Esophagus (tissue), 2 donors: ENCODE results near the gene NPR3. TPM values are rescaled to one million over a fixed set of nuclear protein-coding genes. Genes with fewer than 3 reads are reported as not detected.

Experiments used
- H3K27ac ChIP-seq, 2 donors: one replicate each; pipeline ENCODE4 v1.5.1; 2013; ENCODE audit warnings: low read depth in 2 of 2, mild to moderate bottlenecking in 2 of 2, inconsistent platforms in 1 of 2, low read length in 1 of 2, moderate library complexity in 1 of 2
- H3K27me3 ChIP-seq, 2 donors: one replicate each; pipeline ENCODE4 v1.6.1; 2013; ENCODE audit warnings: low read length in 2 of 2, control low read depth in 1 of 2, mild to moderate bottlenecking in 1 of 2; ENCODE audit not compliant: insufficient read depth in 2 of 2, control insufficient read depth in 1 of 2
- H3K36me3 ChIP-seq, 2 donors: one replicate each; pipeline ENCODE4 v1.6.1; 2013; ENCODE audit warnings: low read length in 1 of 2; ENCODE audit not compliant: control insufficient read depth in 2 of 2, insufficient read depth in 2 of 2
- H3K4me1 ChIP-seq, 2 donors: one replicate each; pipeline ENCODE4 v1.6.1; 2013; ENCODE audit warnings: low read length in 1 of 2; ENCODE audit not compliant: control insufficient read depth in 2 of 2, insufficient read depth in 2 of 2
- H3K4me3 ChIP-seq, 2 donors: one replicate each; pipeline ENCODE4 v1.5.1; 2013; ENCODE audit warnings: low read length in 2 of 2, mild to moderate bottlenecking in 2 of 2, low read depth in 1 of 2, moderate library complexity in 1 of 2
- H3K9me3 ChIP-seq, 2 donors: one replicate each; pipeline ENCODE4 v1.6.1; 2013; ENCODE audit warnings: mild to moderate bottlenecking in 2 of 2, low read depth in 1 of 2, low read length in 1 of 2, moderate library complexity in 1 of 2; ENCODE audit not compliant: control insufficient read depth in 2 of 2, insufficient read depth in 1 of 2
- WGBS, 2 donors: extraction: QIAGEN DNeasy Blood & Tissue Kit; methylation state at CpG; one replicate each; pipeline ENCODE4 v1.1.7; 2013; 5-methylcytosine and 5-hydroxymethylcytosine counted together
- polyA plus RNA-seq, 2 donors: library from polyadenylated mRNA; stranded (reverse); fragments of 200-250 nt; gene quantifications; one replicate each; pipeline ENCODE4 v1.2.3, GENCODE V29; 2013
- donor health status: healthy with polysubstance abuse.
- donor health status: Bipolar disorder and iron deficiency.

Gene NPR3
- polyA plus RNA-seq, 2 donors: 2.8 to 5.7 TPM

- Histone ChIP-seq H3K27me3 (peaks cover 0 to 3% of the 10 kb centered on the region in 2 donors), H3K27ac (no peak overlapping the region), H3K9me3 (no peaks in the 10 kb centered on the region), H3K4me3 (no peak overlapping the region), H3K4me1 (no peaks in the 10 kb centered on the region), H3K36me3 (no peaks in the 10 kb centered on the region)
Observed at GRCh38 chr5:32814620-32815019, 103.5 kb downstream of the NPR3 start.

GRCh38 chr5:32827981-32828380 lies 116.9 kb downstream of the NPR3 start:
- no peaks in the 10 kb centered on the region for H3K4me1 ChIP-seq
- 45 to 48% methylated on average over 1 of the region's 1 CpG for WGBS, 2 donors
- no peak overlapping the region for H3K27ac ChIP-seq
- no peak overlapping the region for H3K4me3 ChIP-seq
- H3K9me3 ChIP-seq: no peaks in the 10 kb centered on the region
- no peaks in the 10 kb centered on the region for H3K27me3 ChIP-seq
- no peaks in the 10 kb centered on the region for H3K36me3 ChIP-seq

GRCh38 chr5:32828492-32828891 lies 117.4 kb downstream of the NPR3 start:
- 50 to 71% methylated on average over 2 of the region's 2 CpGs for WGBS, 2 donors
- H3K9me3 ChIP-seq: no peaks in the 10 kb centered on the region
- no peaks in the 10 kb centered on the region for H3K4me1 ChIP-seq
- H3K4me3 ChIP-seq: no peak overlapping the region
- H3K27me3 ChIP-seq: no peaks in the 10 kb centered on the region
- H3K27ac ChIP-seq: no peak overlapping the region
- no peaks in the 10 kb centered on the region for H3K36me3 ChIP-seq

DNA sequence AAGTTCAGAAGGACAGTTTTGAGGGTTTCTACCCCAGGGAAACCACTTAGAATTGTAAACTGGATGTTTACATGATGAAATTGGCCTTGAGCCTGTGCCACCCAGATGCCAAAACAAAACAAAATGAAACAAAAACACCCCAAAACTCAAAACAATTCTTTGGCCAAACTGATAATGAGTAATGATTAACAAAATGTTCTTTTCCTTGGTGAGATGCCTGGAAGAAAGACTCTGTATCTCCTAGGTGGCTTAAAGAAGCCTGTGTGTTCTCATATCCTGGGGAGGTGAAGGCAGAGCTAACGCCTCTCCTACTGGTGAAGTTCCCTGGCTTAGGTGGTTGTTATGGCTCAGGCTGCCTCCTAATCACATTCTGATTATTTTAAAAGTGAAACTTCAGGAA lies 120.5 kb downstream of the NPR3 start:
- H3K4me1 ChIP-seq: no peaks in the 10 kb centered on the region
- H3K4me3 ChIP-seq: no peak overlapping the region
- H3K27ac ChIP-seq: no peak overlapping the region
- no peaks in the 10 kb centered on the region for H3K27me3 ChIP-seq
- WGBS, 2 donors: 52 to 70% methylated on average over 1 of the region's 1 CpG
- H3K9me3 ChIP-seq: no peaks in the 10 kb centered on the region
- no peaks in the 10 kb centered on the region for H3K36me3 ChIP-seq

DNA sequence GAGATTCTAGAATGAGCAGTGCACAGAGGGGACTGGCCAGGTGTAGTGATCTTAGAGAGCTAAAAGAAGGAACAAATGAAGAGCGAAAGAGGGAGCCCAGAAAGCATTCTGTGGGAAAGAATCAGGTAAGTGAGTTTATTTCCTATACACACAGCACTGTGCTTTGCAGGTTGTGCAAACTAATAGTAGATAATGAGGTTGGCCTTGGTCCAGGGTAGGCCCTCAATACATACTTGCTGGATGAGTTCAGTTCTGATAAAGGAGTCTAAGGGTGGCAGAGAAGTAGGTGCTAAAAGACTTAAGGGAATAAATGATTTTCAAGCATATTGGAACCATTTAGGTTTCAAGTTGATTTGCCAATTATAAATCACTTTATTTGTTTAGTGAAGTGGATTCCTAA lies 122.0 kb downstream of the NPR3 start:
- Histone ChIP-seq H3K27me3 (no peaks in the 10 kb centered on the region), H3K9me3 (no peaks in the 10 kb centered on the region), H3K36me3 (no peaks in the 10 kb centered on the region), H3K4me1 (no peaks in the 10 kb centered on the region), H3K27ac (no peak overlapping the region), H3K4me3 (no peak overlapping the region)
- WGBS, 2 donors: 91 to 95% methylated on average over 1 of the region's 1 CpG

GRCh38 chr5:32833663-32834062 lies 122.5 kb downstream of the NPR3 start:
- H3K27ac ChIP-seq: no peak overlapping the region
- no peaks in the 10 kb centered on the region for H3K36me3 ChIP-seq

GRCh38 chr5:32834251-32834650 lies 123.1 kb downstream of the NPR3 start:
- no peaks in the 10 kb centered on the region for H3K36me3 ChIP-seq
- H3K9me3 ChIP-seq: no peaks in the 10 kb centered on the region
- WGBS, 2 donors: 69 to 79% methylated on average over 3 of the region's 3 CpGs
- H3K27me3 ChIP-seq: no peaks in the 10 kb centered on the region
- no peak overlapping the region for H3K27ac ChIP-seq
- no peak overlapping the region for H3K4me3 ChIP-seq
- H3K4me1 ChIP-seq: no peaks in the 10 kb centered on the region

More at GRCh38 chr5:32833663-32834062, 122.5 kb downstream of the NPR3 start:
- Histone ChIP-seq H3K4me1 (no peaks in the 10 kb centered on the region), H3K4me3 (no peak overlapping the region), H3K9me3 (no peaks in the 10 kb centered on the region), H3K27me3 (no peaks in the 10 kb centered on the region)

- H3K4me3 ChIP-seq: no peak overlapping the region
- no peaks in the 10 kb centered on the region for H3K27me3 ChIP-seq
- H3K4me1 ChIP-seq: no peaks in the 10 kb centered on the region
- no peaks in the 10 kb centered on the region for H3K9me3 ChIP-seq
- H3K36me3 ChIP-seq: no peaks in the 10 kb centered on the region
- no peak overlapping the region for H3K27ac ChIP-seq
- WGBS, 2 donors: 81 to 85% methylated on average over 5 of the region's 5 CpGs
Observed at GRCh38 chr5:32836176-32836575, 125.1 kb downstream of the NPR3 start.

- Histone ChIP-seq H3K27me3 (no peaks in the 10 kb centered on the region), H3K27ac (no peak overlapping the region), H3K4me3 (no peak overlapping the region), H3K36me3 (no peaks in the 10 kb centered on the region), H3K4me1 (peaks cover 0 to 3% of the 10 kb centered on the region in 2 donors), H3K9me3 (no peaks in the 10 kb centered on the region)
- WGBS, 2 donors: 76 to 84% methylated on average over 4 of the region's 4 CpGs
Observed at GRCh38 chr5:32837211-32837610, 126.1 kb downstream of the NPR3 start.

- H3K4me1 ChIP-seq: peaks cover 2 to 8% of the 10 kb centered on the region in 2 donors
- H3K4me3 ChIP-seq: no peak overlapping the region
- H3K27me3 ChIP-seq: no peaks in the 10 kb centered on the region
- no peaks in the 10 kb centered on the region for H3K9me3 ChIP-seq
- 87 to 91% methylated on average over 2 of the region's 2 CpGs for WGBS, 2 donors
- no peaks in the 10 kb centered on the region for H3K36me3 ChIP-seq
- no peak overlapping the region for H3K27ac ChIP-seq
Observed at GRCh38 chr5:32839106-32839505, 128.0 kb downstream of the NPR3 start.
